Smooth muscle cell (in vitro differentiated cells): ENCODE data around the gene ZBTB46. TPM values are rescaled to one million over a fixed set of nuclear protein-coding genes. Genes with fewer than 3 reads are reported as not detected.

Source experiments
- DNase-seq: peaks from one replicate; lab custom pipeline; 2025; ENCODE audit not compliant: unreplicated experiment; lab: John Stamatoyannopoulos, UW
- H2AFZ ChIP-seq: fragments of 200-600 bp; sonication (generic); 2 replicates; pipeline ENCODE4 v1.6.0; 2016; ENCODE audit warnings: antibody characterized with exemption, low read depth, mild to moderate bottlenecking
- H3F3A ChIP-seq: fragments of 200-600 bp; sonication (generic); 2 replicates; pipeline ENCODE4 v1.6.0; 2017; ENCODE audit warnings: antibody characterized with exemption, low read depth
- H3K27ac ChIP-seq: fragments of 200-600 bp; sonication (generic); 2 replicates; pipeline ENCODE4 v1.5.1; 2016; ENCODE audit warnings: low read depth, mild to moderate bottlenecking
- H3K27me3 ChIP-seq: fragments of 200-600 bp; sonication (generic); 2 replicates; pipeline ENCODE4 v1.6.1; 2016; ENCODE audit warnings: low read depth, mild to moderate bottlenecking
- H3K36me3 ChIP-seq: fragments of 200-600 bp; sonication (generic); 2 replicates; pipeline ENCODE4 v1.5.1; 2016; ENCODE audit warnings: low read depth
- H3K4me1 ChIP-seq: fragments of 200-600 bp; sonication (generic); 2 replicates; pipeline ENCODE4 v1.5.1; 2016; ENCODE audit warnings: low read depth
- H3K4me2 ChIP-seq: fragments of 200-600 bp; sonication (generic); 2 replicates; pipeline ENCODE4 v1.6.0; 2016; ENCODE audit warnings: mild to moderate bottlenecking
- H3K4me3 ChIP-seq: fragments of 200-600 bp; sonication (generic); 2 replicates; pipeline ENCODE4 v1.5.1; 2016; ENCODE audit warnings: mild to moderate bottlenecking
- H3K79me2 ChIP-seq: fragments of 200-600 bp; sonication (generic); 2 replicates; pipeline ENCODE4 v1.6.0; 2016; ENCODE audit warnings: low read depth, mild to moderate bottlenecking
- H3K9ac ChIP-seq: fragments of 200-600 bp; sonication (generic); 2 replicates; pipeline ENCODE4 v1.6.0; 2016; ENCODE audit warnings: low read depth
- H3K9me3 ChIP-seq: fragments of 200-600 bp; sonication (generic); replicated peaks from 2 replicates; pipeline ENCODE4 v1.5.1; 2016; ENCODE audit warnings: low read depth
- H4K20me1 ChIP-seq: fragments of 200-600 bp; sonication (generic); 2 replicates; pipeline ENCODE4 v1.6.0; 2016; ENCODE audit warnings: low read depth
- CTCF ChIP-seq: fragments of 200-600 bp; sonication (generic); IDR thresholded peaks from 2 replicates; pipeline ENCODE4 v1.5.1; 2017; ENCODE audit warnings: borderline replicate concordance, mild to moderate bottlenecking, antibody characterized with exemption; ENCODE audit not compliant: insufficient read depth, poor library complexity, severe bottlenecking
- WGBS: methylation state at CpG from one replicate; pipeline ENCODE4 v1.1.7; 2016; ENCODE audit warnings: low lambda C conversion rate; 5-methylcytosine and 5-hydroxymethylcytosine counted together
- polyA plus RNA-seq: library from polyadenylated mRNA; unstranded; fragments of >200 nt; fragmentation: Nextera tagmentation; extraction: Ambion mirVana; gene quantifications from 2 replicates; pipeline ENCODE4 v1.2.1, GENCODE V29; 2016
- total RNA-seq: library from RNA; depleted of rRNA; stranded (reverse); fragments of >200 nt; gene quantifications from 2 replicates; pipeline ENCODE4 v1.2.3, GENCODE V29; 2014

Gene ZBTB46
- total and polyA plus RNA-seq, 2 experiments from 2014 or later, result 2.3 to 2.7 TPM

GRCh38 chr20:63831646-63831992 lies 555 bp upstream of the ZBTB46 start:
- H2AFZ ChIP-seq, result no peak overlapping the region
- 2% methylated on average over 25 of the region's 55 CpGs for WGBS
- H4K20me1 ChIP-seq, result peaks cover 28% of the 10 kb centered on the region
- no peak for TF ChIP-seq CTCF
- H3K4me2 ChIP-seq, result peak overlapping the region; percentile 84
- peaks cover 21% of the 10 kb centered on the region for H3K4me1 ChIP-seq
- no peaks in the 10 kb centered on the region for H3K9me3 ChIP-seq
- peak overlapping the region; percentile 51 for H3K4me3 ChIP-seq
- peaks cover 8% of the 10 kb centered on the region for H3K79me2 ChIP-seq
- H3K9ac ChIP-seq, result no peak overlapping the region
- no peak overlapping the region for H3K27ac ChIP-seq
- no peak for DNase-seq
- H3K27me3 ChIP-seq, result no peaks in the 10 kb centered on the region
- no peaks in the 10 kb centered on the region for H3F3A ChIP-seq
- no peaks in the 10 kb centered on the region for H3K36me3 ChIP-seq

GRCh38 chr20:63829945-63830835 lies 874 bp downstream of the ZBTB46 start:
- Histone ChIP-seq H3K27ac (no peak overlapping the region), H3K9ac (peak overlapping the region; percentile 43), H4K20me1 (peaks cover 38% of the 10 kb centered on the region), H3K4me3 (peak overlapping the region; percentile 82), H3K4me2 (peak overlapping the region; percentile 99), H3K36me3 (no peaks in the 10 kb centered on the region), H2AFZ (peak overlapping the region; percentile 87), H3K79me2 (peaks cover 11% of the 10 kb centered on the region), H3F3A (no peaks in the 10 kb centered on the region), H3K4me1 (peaks cover 19% of the 10 kb centered on the region), H3K27me3 (no peaks in the 10 kb centered on the region), H3K9me3 (no peaks in the 10 kb centered on the region)
- no peak for DNase-seq
- no peak for TF ChIP-seq CTCF
- WGBS, result 1% methylated on average over 48 of the region's 99 CpGs

GRCh38 chr20:63829603-63829944 lies 1.5 kb downstream of the ZBTB46 start:
- H4K20me1 ChIP-seq, result peaks cover 38% of the 10 kb centered on the region
- H3K4me3 ChIP-seq, result peak overlapping the region; percentile 82
- peaks cover 11% of the 10 kb centered on the region for H3K79me2 ChIP-seq
- no peaks in the 10 kb centered on the region for H3K36me3 ChIP-seq
- peak overlapping the region; percentile 99 for H3K4me2 ChIP-seq
- H2AFZ ChIP-seq, result no peak overlapping the region
- no peaks in the 10 kb centered on the region for H3K27me3 ChIP-seq
- WGBS, result 24% methylated on average over 10 of the region's 10 CpGs
- no peak overlapping the region for H3K27ac ChIP-seq
- H3F3A ChIP-seq, result no peaks in the 10 kb centered on the region
- no peak for DNase-seq
- peak overlapping the region; percentile 43 for H3K9ac ChIP-seq
- H3K4me1 ChIP-seq, result peaks cover 14% of the 10 kb centered on the region
- TF ChIP-seq CTCF, result no peak
- H3K9me3 ChIP-seq, result no peaks in the 10 kb centered on the region

- no peak for DNase-seq
- Histone ChIP-seq H3K9ac (no peak overlapping the region), H3K36me3 (no peaks in the 10 kb centered on the region), H3K9me3 (no peaks in the 10 kb centered on the region), H2AFZ (no peak overlapping the region), H4K20me1 (peaks cover 39% of the 10 kb centered on the region), H3K4me3 (peak overlapping the region; percentile 82), H3K4me2 (peak overlapping the region; percentile 99), H3K79me2 (peaks cover 11% of the 10 kb centered on the region), H3F3A (no peaks in the 10 kb centered on the region), H3K27me3 (no peaks in the 10 kb centered on the region), H3K27ac (no peak overlapping the region), H3K4me1 (peaks cover 9% of the 10 kb centered on the region)
- no peak for TF ChIP-seq CTCF
- WGBS, result 73% methylated on average over 10 of the region's 10 CpGs
These were observed 2.1 kb downstream of the ZBTB46 start for GRCh38 chr20:63828951-63829350.
